Muscle of leg (tissue), 11 donors: ENCODE data around the gene SLC9C2. TPM values are rescaled to one million over a fixed set of nuclear protein-coding genes. Genes with fewer than 3 reads are reported as not detected.
"Not testable (repeated sequence)": the region's sequence is repeated elsewhere in the genome, so short reads cannot be mapped to it uniquely, and the experiment has no call there.

ENCODE experiments used
- DNase-seq: peaks from one replicate; pipeline ENCODE4 v3.0.0; 2013
- H3K27ac ChIP-seq: one replicate; pipeline ENCODE4 v1.5.1; 2013; ENCODE audit warnings: mild to moderate bottlenecking, low read length, control low read depth
- H3K27me3 ChIP-seq: one replicate; pipeline ENCODE4 v1.6.1; 2013; ENCODE audit warnings: low read length; ENCODE audit not compliant: control insufficient read depth, insufficient read depth
- H3K36me3 ChIP-seq: one replicate; pipeline ENCODE4 v1.6.1; 2013; ENCODE audit warnings: low read length; ENCODE audit not compliant: control insufficient read depth, insufficient read depth
- H3K4me1 ChIP-seq: one replicate; pipeline ENCODE4 v1.6.1; 2013; ENCODE audit warnings: low read length; ENCODE audit not compliant: control insufficient read depth, insufficient read depth
- H3K4me3 ChIP-seq: one replicate; pipeline ENCODE4 v1.5.1; 2013; ENCODE audit warnings: low read length, control low read depth
- H3K9me3 ChIP-seq: replicated peaks from 2 replicates; pipeline ENCODE4 v1.6.1; 2013; ENCODE audit warnings: low read depth, low read length; ENCODE audit not compliant: control insufficient read depth
- WGBS: methylation state at CpG from one replicate; pipeline ENCODE4 v1.1.5; 2013; ENCODE audit warnings: missing lambda C conversion rate; ENCODE audit not compliant: insufficient coverage; 5-methylcytosine and 5-hydroxymethylcytosine counted together
- polyA plus RNA-seq, 8 donors: library from polyadenylated mRNA; unstranded; fragments of 120-200 nt; gene quantifications; one replicate each; pipeline versions ENCODE4 v1.2.1 to v1.2.3, GENCODE V29; 2013; ENCODE audit warnings: inconsistent platforms in 1 of 8, low replicate concordance in 1 of 8; ENCODE audit not compliant: insufficient read length in 8 of 8, insufficient read depth in 1 of 8
- total RNA-seq: library from RNA; stranded (reverse); fragments of 120-200 nt; gene quantifications from one replicate; pipeline ENCODE4 v1.2.4, GENCODE V29; 2013

SLC9C2 gene
- total and polyA plus RNA-seq, 9 donors, result 0.36 to 0.44 TPM; not detected in 7

- Histone ChIP-seq H3K27ac (no peak overlapping the region), H3K27me3 (peaks cover 2% of the 10 kb centered on the region), H3K4me3 (no peak overlapping the region), H3K36me3 (no peaks in the 10 kb centered on the region), H3K9me3 (no peaks in the 10 kb centered on the region), H3K4me1 (no peaks in the 10 kb centered on the region)
- DNase-seq, result no peak
Observed at GRCh38 chr1:173627269-173627668, 24.4 kb upstream of the SLC9C2 start.

GRCh38 chr1:173616859-173617258 is 14.0 kb upstream of the SLC9C2 start:
- peaks cover 7% of the 10 kb centered on the region for H3K9me3 ChIP-seq
- no peak overlapping the region for H3K4me3 ChIP-seq
- WGBS, result no CpG with 5 or more reads among the region's 4 CpGs
- H3K4me1 ChIP-seq, result no peaks in the 10 kb centered on the region
- H3K27me3 ChIP-seq, result no peaks in the 10 kb centered on the region
- DNase-seq, result no peak
- no peak overlapping the region for H3K27ac ChIP-seq
- no peaks in the 10 kb centered on the region for H3K36me3 ChIP-seq

GRCh38 chr1:173613086-173613485 is 10.2 kb upstream of the SLC9C2 start:
- not testable (repeated sequence) for H3K9me3 ChIP-seq, DNase-seq, H3K27ac ChIP-seq, H3K4me3 ChIP-seq, H3K36me3 ChIP-seq, H3K4me1 ChIP-seq, H3K27me3 ChIP-seq
- WGBS, result 96% methylated on average over 29 of the region's 32 CpGs

GRCh38 chr1:173608503-173609216 is 5.8 kb upstream of the SLC9C2 start:
- Histone ChIP-seq H3K4me3 (no peak overlapping the region), H3K4me1 (no peaks in the 10 kb centered on the region), H3K27me3 (no peaks in the 10 kb centered on the region), H3K9me3 (no peaks in the 10 kb centered on the region), H3K27ac (no peak overlapping the region), H3K36me3 (no peaks in the 10 kb centered on the region)
- WGBS, result no CpG with 5 or more reads among the region's 4 CpGs
- DNase-seq, result no peak

- Histone ChIP-seq H3K4me1 (no peaks in the 10 kb centered on the region), H3K27me3 (no peaks in the 10 kb centered on the region), H3K4me3 (no peak overlapping the region), H3K9me3 (no peaks in the 10 kb centered on the region), H3K36me3 (no peaks in the 10 kb centered on the region), H3K27ac (no peak overlapping the region)
- DNase-seq, result no peak
- WGBS, result no CpG with 5 or more reads among the region's 2 CpGs
Observed at GRCh38 chr1:173601588-173601987, 1.3 kb downstream of the SLC9C2 start.

GRCh38 chr1:173596097-173596825 is 6.6 kb downstream of the SLC9C2 start:
- no CpG with 5 or more reads among the region's 3 CpGs for WGBS
- H3K27me3 ChIP-seq, result no peaks in the 10 kb centered on the region

GRCh38 chr1:173591138-173591537 is 11.7 kb downstream of the SLC9C2 start:
- not testable (repeated sequence) for H3K9me3 ChIP-seq, H3K36me3 ChIP-seq, DNase-seq, H3K27me3 ChIP-seq, H3K4me1 ChIP-seq, H3K27ac ChIP-seq, H3K4me3 ChIP-seq
- no CpG with 5 or more reads among the region's 5 CpGs for WGBS

More at GRCh38 chr1:173596097-173596825, 6.6 kb downstream of the SLC9C2 start:
- no peaks in the 10 kb centered on the region for H3K36me3 ChIP-seq
- no peaks in the 10 kb centered on the region for H3K4me1 ChIP-seq
- DNase-seq, result no peak
- H3K4me3 ChIP-seq, result no peak overlapping the region
- no peak overlapping the region for H3K27ac ChIP-seq
- no peaks in the 10 kb centered on the region for H3K9me3 ChIP-seq

- WGBS, result 100% methylated on average over 1 of the region's 1 CpG
Observed at GRCh38 chr1:173590557-173590956, 12.3 kb downstream of the SLC9C2 start.

GRCh38 chr1:173581383-173582079 is 21.3 kb downstream of the SLC9C2 start:
- no peak for DNase-seq
- Histone ChIP-seq H3K36me3 (no peaks in the 10 kb centered on the region), H3K4me1 (no peaks in the 10 kb centered on the region), H3K27me3 (no peaks in the 10 kb centered on the region), H3K27ac (no peak overlapping the region), H3K4me3 (no peak overlapping the region), H3K9me3 (no peaks in the 10 kb centered on the region)
- WGBS, result no CpG with 5 or more reads among the region's 1 CpG

More at GRCh38 chr1:173590557-173590956, 12.3 kb downstream of the SLC9C2 start:
- no peaks in the 10 kb centered on the region for H3K27me3 ChIP-seq
- H3K4me1 ChIP-seq, result no peaks in the 10 kb centered on the region
- no peaks in the 10 kb centered on the region for H3K9me3 ChIP-seq
- H3K4me3 ChIP-seq, result no peak overlapping the region
- no peak for DNase-seq
- no peaks in the 10 kb centered on the region for H3K36me3 ChIP-seq
- H3K27ac ChIP-seq, result no peak overlapping the region

GRCh38 chr1:173580658-173581057 is 22.2 kb downstream of the SLC9C2 start:
- Histone ChIP-seq H3K4me1 (no peaks in the 10 kb centered on the region), H3K9me3 (no peaks in the 10 kb centered on the region), H3K27ac (no peak overlapping the region), H3K27me3 (no peaks in the 10 kb centered on the region), H3K4me3 (no peak overlapping the region), H3K36me3 (no peaks in the 10 kb centered on the region)
- 86% methylated on average over 1 of the region's 3 CpGs for WGBS
- DNase-seq, result no peak
